Peyer's patch (tissue), 4 donors: ENCODE data around the gene DAAM1.

Source experiments
- POLR2A ChIP-seq, 2 donors: fragments of 450-650 bp; IDR thresholded peaks; one replicate each; pipeline ENCODE4 v1.5.1; 2017; ENCODE audit warnings: antibody characterized with exemption in 2 of 2, mild to moderate bottlenecking in 2 of 2, moderate library complexity in 2 of 2
- TF ChIP-seq, protein P1 (sequence below), 6 experiments: fragments of 450-650 bp in 4 of 6; fragments of 200-600 bp in 2 of 6; sonication (generic) in 1 of 6; IDR thresholded peaks; one replicate each; pipeline ENCODE4 v1.5.1; 2017 to 2019; ENCODE audit warnings: antibody characterized with exemption in 6 of 6, mild to moderate bottlenecking in 3 of 6, moderate library complexity in 1 of 6

DNA sequence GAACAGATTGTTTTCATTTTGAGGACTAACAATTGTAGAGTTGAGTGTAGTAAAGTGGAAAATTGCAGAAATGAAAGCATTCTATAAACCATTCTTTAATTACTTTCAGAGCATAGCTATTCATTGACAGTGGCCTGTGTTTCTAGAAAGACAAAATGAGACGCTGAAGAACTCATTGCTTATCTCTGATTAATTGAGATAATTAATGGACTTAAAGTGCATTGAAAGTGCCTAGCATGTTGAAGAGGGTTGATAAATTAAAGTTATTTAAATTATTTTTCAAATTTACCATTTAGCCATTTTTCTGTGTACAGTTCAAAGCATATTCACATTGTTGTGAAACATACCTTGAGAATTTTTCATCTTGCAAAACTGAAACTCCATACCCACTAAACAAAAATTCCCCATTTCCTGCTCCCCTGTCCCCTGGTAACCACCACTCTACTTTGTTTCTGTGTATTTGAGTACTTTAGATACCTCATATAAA, 57.4 kb downstream of the DAAM1 start:
- TF ChIP-seq, protein P1, sequence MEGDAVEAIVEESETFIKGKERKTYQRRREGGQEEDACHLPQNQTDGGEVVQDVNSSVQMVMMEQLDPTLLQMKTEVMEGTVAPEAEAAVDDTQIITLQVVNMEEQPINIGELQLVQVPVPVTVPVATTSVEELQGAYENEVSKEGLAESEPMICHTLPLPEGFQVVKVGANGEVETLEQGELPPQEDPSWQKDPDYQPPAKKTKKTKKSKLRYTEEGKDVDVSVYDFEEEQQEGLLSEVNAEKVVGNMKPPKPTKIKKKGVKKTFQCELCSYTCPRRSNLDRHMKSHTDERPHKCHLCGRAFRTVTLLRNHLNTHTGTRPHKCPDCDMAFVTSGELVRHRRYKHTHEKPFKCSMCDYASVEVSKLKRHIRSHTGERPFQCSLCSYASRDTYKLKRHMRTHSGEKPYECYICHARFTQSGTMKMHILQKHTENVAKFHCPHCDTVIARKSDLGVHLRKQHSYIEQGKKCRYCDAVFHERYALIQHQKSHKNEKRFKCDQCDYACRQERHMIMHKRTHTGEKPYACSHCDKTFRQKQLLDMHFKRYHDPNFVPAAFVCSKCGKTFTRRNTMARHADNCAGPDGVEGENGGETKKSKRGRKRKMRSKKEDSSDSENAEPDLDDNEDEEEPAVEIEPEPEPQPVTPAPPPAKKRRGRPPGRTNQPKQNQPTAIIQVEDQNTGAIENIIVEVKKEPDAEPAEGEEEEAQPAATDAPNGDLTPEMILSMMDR (IDR thresholded peaks at IDR 0.05) = no peak
- TF ChIP-seq POLR2A (IDR thresholded peaks at IDR 0.05) = no peak
